KG1 (cell line): ENCODE results near the gene TRAF3.
"Not testable (repeated sequence)": the region's sequence is repeated elsewhere in the genome, so short reads cannot be mapped to it uniquely, and the experiment has no call there.

Experiments used
- DNase-seq: peaks from one replicate; lab custom pipeline; 2025; lab: John Stamatoyannopoulos, UW

Gene TRAF3

DNA sequence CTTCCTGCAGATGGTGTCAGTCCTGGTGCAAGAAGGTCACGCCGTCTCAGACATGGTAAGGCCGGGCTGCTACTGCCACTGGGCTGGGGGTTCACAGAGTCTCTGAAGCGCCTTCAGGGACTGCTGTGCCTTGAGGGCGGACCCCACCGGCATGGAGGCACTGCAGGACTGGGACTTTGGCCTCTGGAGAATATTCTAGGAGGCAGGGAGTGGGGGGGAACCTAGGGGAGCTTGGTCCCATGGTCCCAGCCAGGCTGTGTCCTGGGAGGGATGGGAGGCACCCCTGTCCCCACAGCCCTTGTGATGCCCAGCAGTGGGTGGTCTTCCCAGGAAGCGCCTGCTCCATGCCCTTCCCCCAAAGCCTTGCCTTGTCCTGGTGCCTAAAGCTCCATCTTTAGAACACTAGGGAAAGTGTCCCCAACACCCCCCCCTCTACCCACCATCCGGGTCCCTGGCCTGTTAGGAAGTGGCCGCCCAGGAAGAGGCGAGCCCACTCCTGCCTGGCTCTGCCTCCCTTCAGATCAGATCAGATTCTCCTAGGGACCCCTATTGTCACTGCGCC lies 146.8 kb downstream of the TRAF3 start:
- DNase-seq: no peak

DNA sequence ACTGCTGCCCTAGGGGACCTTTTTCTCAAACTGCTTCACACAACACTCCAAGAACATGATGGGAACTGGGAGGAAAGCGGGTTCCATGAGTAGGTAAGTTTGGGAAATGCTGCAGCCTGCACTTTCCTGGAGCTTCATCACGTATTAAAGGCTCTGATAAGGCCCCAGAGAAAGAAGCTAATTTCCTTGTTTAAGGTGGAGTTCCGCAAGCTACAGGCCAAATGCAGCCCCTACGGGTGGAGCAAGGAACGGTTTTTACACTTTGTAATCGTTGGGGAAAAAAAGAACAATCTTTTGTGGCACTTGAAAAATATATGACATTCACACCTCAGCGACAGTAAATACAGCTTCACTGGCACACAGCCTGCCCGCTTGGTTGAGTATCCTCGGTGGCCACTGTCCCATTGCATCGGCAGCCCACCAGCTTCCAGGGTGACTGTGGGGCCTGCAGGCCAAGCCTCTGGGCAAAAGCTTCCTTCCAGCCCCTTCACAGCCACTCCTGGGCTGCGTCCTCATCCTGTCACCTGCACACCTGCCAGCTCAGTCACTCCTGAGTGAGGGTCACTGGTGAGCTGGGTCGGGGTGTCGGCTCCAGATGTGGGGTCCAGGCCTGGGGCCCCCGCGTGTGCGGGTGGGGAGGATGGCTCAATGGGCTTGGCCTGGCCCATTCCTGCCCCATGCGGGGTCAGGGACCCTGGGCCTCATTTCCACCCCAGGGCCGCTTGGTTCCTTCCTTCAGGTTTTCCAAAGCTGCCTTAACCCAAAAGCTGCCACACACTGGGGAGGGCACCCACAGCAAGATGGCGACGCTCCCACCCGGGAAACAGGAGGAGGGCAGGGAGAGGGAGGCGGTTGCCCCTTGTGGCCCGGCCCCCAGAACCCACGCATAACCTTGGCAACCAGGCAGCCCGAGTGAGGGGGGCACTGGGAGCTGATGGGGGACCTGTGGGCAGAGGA lies 147.7 kb downstream of the TRAF3 start:
- no peak for DNase-seq

DNA sequence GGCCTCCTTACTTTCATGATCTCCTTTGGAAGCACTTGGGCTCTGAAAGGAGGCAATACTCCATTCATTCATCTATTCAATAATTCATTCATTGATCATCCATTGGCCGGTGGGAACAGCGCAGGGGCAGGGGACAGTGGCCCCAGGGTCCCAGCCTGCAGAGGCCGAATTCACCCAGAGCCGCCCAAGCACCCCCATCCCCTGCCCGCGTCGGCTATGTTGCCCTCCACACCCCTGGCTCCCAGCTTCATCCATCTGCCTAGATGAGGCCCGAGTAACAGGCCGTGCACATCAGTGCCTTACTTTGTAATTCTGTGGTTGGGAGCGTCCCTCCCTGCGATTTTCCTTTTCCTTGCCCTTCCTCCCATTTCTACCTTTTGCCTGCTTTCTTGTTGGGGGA lies 148.4 kb downstream of the TRAF3 start:
- no peak for DNase-seq

DNA sequence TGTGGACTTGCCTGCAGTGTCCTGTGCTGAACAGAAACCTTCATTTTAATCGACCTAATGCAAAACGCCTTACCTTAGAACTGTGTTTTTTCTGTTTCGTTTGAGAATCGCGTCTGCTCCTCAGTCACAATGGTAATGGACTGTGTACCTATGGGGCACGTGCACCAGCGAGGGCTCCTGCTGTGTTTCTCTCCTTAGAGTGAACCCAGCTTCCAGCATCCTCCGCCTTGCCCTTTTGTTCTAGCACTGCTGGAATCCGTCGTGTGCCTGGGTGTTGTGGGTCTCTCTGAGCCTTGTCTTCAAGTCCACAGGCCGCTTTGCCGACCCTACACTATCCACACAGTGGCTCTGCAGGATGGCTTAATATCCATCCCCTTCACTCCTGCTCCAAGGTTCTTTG lies 148.9 kb downstream of the TRAF3 start:
- no peak for DNase-seq

DNA sequence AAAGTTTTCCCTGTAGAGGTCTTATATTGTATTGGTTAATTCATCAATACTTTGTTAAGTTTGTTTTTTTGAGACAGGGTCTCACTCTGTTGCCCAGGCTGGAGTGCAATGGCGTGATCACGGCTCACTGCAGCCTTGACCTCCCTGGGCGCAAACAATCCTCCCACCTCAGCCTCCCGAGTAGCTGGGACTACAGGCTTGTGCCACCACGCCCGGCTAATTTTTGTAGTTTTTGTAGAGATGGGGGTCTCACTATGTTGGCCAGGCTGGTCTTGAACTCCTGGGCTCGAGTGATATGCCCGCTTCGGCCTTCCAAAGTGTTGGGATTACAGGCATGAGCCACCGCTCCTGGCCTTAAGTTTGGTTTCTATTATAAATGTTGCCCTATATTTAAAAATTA lies 149.6 kb downstream of the TRAF3 start:
- not testable (repeated sequence) for DNase-seq

DNA sequence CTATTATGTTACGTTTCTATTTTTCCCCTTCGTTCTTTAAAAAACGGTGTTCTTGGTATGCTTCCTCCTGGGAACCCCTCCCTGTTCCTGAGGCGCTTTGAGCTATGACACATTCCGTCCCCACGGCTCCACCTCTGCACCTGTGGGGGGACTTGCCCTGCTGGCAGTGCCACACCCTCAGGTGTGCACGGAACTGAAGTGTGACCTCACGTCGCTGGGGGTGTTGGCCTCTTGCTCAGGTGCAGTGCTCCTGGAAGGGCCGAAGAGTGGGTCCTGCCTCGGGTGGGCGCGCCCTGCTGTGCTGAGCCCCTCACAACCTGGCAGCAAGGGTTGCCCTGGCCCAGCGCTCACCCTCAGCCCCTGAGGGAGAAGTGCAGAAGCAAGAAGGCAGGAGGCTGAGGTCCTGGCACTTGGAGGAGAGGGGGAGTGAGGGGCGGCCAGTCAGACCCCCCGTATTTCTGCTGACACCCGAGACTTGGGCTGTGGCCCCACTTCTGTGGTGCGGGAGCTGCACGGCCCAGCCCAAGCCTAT lies 150.2 kb downstream of the TRAF3 start:
- no peak for DNase-seq

DNA sequence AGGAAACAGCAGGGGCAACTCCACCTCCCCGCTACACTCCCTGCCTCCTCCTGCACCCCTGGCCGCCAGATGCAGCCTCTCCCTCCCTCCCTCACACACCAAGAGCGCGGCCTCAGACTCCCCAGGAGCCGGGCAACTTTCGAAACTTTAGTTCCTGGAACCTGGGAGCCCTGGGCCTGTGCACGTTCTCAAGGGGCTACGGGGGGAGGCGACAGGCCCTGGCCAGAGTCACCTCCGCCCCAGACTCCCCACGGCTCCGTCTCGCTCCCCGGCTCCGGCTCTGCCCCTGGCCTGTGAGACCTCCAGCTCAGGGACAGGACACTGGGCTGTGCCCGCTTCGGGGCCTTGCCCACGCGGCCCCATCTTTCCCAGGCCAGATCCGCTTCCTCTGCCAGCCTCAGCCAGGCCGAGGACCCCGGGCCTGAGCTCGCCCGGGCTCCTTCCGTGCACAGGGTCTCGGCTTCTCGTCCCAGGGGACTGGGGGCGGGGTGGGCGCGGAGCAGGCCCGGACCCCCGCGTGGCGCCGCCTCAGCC lies 150.7 kb downstream of the TRAF3 start:
- no peak for DNase-seq

DNA sequence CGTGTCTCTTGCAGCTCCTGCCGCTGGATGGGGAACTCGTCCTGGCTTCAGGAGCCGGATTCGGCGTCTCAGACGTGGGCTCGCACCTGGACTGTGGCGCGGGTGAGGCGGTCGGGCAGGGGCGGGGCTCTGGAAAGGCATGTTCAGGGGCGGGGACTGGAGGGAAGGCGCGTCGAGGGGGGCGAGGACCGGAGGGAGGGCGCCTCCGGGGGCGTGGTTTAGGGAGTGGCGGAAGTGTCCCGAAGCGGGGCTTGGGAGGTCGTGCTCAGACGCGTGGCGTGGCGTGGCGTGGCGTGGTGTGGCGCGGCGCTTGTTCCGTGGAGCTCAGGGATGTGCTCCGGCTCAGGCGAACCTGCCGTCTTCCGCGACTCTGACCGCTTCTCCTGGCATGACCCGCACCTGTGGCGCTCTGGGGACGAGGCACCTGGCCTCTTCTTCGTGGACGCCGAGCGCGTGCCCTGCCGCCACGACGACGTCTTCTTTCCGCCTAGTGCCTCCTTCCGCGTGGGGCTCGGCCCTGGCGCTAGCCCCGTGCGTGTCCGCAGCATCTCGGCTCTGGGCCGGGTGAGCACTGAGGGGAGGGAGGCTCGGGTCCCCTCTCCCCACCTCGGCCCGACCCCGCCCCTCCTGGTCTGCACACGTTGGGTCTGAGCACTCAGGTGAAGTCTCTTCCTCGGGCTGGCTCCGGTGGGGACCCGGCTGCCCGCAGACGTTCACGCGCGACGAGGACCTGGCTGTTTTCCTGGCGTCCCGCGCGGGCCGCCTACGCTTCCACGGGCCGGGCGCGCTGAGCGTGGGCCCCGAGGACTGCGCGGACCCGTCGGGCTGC lies 151.4 kb downstream of the TRAF3 start:
- no peak for DNase-seq

DNA sequence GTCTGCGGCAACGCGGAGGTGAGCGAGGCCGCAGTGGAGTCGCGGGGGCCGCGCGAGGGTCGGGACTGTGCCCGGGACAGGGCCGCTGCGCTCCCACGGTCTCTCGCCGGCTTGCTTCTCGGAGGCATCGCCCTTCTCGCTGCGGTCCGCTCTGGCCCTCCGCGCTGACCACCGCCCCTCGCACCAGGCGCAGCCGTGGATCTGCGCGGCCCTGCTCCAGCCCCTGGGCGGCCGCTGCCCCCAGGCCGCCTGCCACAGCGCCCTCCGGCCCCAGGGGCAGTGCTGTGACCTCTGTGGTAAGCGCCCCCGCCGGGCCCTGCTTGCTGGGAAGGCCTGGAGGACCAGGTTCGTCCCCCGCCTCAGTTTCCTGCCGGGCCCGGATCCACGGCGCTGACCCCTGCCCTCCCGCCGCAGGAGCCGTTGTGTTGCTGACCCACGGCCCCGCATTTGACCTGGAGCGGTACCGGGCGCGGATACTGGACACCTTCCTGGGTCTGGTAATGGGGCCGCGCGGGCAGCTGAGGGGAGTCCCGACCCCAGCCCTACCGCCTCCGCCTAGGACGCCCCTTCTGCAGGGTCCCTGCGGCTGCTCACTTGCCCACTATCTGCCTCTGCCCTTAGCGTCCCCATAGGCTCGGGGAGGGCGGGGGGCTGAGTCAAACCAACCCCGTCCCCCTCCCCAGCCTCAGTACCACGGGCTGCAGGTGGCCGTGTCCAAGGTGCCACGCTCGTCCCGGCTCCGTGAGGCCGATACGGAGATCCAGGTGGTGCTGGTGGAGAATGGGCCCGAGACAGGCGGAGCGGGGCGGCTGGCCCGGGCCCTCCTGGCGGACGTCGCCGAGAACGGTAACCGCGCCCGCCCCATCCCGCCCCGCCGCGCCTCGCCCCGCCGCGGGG lies 152.2 kb downstream of the TRAF3 start:
- DNase-seq: no peak

DNA sequence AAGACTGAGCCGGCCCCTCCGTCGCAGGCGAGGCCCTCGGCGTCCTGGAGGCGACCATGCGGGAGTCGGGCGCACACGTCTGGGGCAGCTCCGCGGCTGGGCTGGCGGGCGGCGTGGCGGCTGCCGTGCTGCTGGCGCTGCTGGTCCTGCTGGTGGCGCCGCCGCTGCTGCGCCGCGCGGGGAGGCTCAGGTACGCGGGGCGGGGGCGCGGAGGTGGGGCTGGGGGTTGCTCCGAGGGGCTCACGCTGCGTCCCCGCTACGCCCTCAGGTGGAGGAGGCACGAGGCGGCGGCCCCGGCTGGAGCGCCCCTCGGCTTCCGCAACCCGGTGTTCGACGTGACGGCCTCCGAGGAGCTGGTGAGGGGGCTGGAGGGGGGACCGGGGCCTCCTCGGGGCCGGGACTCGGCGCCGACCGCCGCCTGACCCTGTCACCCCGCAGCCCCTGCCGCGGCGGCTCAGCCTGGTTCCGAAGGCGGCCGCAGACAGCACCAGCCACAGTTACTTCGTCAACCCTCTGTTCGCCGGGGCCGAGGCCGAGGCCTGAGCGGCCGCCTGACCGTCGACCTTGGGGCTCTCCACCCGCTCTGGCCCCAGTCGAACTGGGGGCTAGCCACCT lies 153.0 kb downstream of the TRAF3 start:
- DNase-seq: no peak

DNA sequence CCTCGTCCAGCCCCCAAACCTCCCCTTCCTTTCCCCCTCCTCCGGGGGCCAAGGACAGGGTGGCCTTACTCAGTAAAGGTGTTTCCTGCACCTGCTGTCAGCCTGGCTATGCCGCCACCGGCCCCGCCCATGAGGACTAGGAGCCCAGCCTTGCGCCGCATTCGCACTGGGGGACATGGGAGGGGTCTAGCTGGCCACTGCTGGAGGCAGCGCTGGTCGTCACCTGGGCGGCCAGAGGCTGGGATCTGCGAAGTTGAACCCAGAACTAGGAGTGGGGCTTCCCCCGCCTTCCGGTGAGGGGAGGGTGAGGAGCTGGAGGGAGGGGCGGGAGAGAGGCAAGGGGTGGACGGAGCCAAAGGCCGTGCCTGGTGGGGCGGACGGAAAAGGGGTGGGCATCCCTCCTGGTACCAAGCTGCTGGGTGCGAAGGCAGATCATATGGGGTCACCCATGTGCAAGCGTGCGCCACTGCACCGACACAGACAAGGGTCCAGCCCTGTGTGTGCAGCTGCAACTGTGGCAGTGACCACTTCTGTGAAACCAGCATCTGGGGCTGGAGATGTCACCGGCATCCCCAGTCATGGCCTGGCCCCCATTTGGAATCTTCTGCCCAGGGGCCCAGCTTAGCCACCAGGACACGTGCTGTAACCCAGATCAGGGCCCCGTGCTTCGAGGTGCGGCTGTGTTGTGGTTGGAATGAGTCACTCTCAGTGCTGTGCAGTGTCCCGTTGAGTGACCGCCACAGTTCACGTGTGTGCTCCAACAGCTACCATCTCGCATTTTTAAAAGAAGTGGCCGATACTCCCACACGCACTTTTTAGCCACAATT lies 153.7 kb downstream of the TRAF3 start:
- DNase-seq: no peak

DNA sequence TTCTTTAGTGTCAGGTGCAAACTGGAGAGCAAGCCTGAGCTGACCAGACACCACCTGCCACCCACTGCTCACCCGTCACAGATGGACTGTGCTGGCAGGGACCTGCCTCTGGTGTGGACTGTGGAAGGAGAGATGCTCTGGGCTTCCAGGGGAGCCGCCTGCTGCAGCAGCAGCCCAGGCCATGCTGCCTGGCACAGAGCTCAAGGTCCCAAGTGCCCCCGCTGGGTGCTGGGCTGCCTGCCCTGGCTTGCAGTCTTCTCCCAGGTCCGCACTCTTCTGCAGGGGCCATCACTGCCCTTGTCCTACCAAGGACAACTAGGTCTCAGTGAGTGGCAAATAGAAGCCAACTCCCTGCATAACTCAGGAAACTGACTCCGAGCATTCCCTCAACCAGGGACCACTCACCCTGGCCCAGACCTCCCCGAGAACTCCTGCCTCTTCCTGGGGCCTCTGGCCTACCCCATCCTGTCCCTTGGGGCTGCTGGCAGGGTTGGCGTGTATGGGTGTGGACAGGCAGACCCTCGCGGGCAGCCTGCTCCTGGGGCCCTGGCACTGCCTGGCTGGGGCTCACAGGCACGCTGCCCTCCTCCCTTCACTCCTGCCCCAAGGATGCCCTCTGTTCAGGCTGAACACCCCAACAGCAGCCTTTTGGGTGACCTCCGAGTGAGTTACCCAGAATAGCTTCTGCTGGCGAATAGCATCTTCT lies 154.5 kb downstream of the TRAF3 start:
- DNase-seq: no peak

DNA sequence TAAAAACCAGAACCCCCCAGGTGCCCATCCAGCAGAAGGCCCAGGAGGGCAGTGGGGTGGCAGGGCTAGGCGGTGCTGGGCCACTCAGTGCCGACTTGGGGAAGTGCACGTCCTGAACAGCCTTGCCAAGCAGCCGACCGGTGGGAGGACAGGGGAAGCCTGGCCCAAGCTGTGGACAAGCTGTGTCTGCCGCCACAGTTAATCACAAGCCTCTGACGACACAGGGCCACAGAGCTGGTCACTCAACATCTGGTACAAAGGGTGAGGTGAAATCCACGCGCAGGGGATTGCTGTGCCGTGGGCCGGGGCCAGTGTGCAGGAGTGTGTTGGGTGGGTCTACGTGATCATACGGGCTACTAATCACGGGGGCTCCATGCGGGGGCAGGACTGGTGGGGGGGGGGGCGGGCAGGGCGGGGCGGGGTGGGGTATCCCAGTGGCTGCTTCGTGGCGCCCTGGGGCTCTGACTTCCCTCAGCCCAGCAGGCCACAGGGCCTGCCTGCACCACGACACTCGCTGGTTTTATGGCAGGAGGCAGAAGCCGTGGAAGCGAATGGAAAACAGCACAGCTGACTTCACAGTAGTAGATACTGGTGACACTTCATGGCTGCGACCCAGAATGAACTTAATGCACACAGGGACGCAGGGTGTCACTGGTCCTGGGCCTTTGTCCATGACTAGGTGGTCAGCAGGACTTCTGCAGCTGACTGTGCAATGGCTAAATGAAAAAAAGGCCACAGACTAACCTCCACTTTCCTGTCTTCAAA lies 155.4 kb downstream of the TRAF3 start:
- no peak for DNase-seq

DNA sequence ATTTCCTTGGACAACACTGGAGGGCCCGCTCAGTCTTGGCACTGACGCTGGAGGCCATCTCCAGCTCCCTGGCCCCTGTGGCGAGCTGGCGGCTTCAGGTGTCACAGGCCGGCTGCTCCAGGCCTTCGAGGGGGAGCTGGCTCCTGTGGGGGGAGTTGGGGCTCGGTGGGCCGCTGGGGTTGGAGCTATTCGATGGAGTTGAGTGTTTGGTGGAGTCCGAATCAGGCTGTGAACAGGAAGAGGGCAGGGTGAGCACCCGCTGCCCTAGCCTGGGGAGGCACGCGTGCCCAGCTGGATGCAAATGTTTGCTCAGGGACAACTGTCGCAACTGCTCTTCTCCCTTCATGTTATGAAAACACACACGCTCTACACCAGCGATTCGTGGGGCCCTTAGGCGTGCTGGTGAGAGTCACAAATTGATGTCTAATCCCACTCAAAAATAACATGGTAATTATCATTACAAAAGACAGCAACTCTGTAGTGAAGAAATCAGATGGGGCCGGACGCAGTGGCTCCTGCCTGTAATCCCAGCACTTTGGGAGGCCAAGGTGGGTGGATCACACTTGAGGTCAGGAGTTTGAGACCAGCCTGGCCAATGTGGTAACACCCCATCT lies 156.5 kb downstream of the TRAF3 start:
- no peak for DNase-seq

DNA sequence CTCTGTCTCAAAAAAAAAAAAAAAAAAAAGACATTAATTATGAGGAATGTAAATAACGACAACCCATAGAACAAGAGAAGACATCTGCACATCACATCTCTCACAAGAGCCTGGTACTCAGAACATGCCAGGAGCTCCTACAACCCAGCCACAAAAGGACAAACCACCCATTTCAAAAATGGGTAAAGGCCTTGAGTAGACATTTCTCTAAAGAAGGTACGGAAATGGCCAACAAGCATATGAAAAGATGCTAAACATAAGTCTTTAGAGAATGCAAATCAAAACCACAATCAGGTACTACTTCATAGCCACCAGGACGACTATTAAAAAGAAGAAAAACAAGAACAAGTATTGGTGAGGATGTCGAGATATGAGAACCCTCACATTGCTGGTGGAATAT lies 158.5 kb downstream of the TRAF3 start:
- DNase-seq: no peak

DNA sequence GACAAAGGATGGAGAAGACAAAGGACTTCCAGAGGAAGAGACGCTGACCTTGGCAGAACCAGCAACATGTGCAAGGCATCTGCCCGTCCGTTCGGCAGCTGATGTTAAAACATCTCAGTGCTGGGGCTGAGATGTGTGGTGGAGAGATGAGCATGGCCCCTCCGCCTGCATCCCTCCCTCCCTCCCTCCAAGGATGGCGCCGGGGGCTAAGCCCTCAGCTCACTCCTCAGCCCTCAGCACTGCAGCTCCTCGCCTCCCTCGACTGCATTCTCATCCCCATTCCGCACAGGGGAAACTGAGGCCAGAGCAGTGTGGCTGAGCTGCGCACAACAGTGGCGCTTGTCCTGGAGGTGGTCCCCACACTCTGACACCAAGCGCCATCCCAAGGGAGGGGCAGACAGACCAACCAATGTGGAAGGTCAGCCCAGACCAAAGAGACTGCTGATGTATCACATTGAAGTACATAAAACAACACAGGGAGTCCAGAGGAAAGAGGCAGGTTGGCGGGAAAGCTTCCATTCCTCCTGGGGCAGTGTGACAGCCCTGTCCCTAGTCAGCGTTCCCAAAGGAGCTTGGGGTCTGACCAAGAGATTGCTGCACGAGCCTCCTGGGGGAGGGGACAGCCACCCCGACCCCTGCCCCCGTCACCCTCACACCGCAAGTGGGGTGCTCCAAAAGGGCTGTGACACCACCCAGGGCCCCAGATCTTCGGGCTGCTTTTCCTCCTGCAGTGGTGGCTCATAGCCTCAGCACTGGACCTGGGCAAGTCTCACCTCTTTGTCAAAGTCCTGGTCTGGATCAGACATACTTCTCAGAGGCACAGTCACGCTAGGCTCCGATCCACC lies 160.3 kb downstream of the TRAF3 start:
- DNase-seq: no peak

DNA sequence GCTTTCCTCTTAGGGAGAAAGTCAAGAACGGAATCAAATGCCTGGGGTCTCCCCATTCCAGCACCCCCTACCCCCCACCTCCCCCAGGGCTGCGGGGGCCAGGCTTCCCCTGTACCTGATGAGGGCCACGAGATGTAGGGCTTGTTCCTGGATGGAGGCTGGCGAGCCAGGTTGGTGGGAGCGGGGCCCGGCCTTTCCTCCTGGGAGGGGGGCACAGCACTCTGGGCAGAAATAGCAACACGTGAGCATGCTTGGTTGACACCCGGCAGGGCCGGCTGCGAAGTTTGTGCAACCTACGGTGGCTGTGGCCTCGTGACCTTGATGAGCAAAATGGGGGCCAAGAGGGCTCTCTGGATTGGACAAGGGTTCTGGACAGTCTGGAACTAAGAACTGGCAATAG lies 160.9 kb downstream of the TRAF3 start:
- DNase-seq: no peak
